GM12864 (cell line): ENCODE results near the gene SLFN12L.

ENCODE experiments used
- DNase-seq: peaks from one replicate; pipeline ENCODE4 v3.0.0-alpha.2; 2011; ENCODE audit warnings: low read depth
- H3K4me3 ChIP-seq: 2 replicates; pipeline ENCODE4 v1.5.1; 2011; ENCODE audit warnings: mild to moderate bottlenecking, low read depth, low read length, control low read depth
- TF ChIP-seq, protein P1 (sequence below): IDR thresholded peaks from 2 replicates; pipeline ENCODE4 v1.5.1; 2011; ENCODE audit warnings: low read depth, mild to moderate bottlenecking, moderate library complexity, low read length, control low read depth, inconsistent platforms; ENCODE audit errors: missing control alignments

The SLFN12L gene

DNA sequence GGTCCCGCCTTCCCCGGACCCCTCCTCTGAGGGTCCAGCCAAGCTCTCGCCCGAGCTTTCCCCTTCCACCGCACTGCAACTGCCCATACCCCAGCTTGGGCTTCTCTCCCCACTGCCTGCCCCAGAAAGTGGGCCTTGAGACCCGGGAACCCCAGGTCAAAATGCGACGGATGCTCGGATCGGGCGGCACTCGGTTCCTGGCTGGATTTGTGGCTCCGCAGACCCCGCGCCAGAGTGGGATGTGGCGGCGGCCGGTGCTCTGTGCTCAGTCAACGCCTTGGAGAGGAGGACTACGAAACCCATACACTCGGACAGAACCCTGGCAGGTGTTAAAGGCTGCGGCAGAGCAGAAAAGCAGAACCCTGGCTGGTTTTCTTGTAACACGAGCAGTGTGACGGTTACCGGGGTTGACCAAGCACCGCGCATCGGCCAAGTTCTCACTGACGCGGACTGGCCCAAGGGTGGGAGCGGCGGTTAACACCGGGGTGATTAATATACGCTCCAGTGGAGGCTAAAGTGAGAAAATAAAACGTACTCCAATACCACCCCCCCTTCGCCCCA, 88.0 kb downstream of the SLFN12L start:
- TF ChIP-seq, protein P1, sequence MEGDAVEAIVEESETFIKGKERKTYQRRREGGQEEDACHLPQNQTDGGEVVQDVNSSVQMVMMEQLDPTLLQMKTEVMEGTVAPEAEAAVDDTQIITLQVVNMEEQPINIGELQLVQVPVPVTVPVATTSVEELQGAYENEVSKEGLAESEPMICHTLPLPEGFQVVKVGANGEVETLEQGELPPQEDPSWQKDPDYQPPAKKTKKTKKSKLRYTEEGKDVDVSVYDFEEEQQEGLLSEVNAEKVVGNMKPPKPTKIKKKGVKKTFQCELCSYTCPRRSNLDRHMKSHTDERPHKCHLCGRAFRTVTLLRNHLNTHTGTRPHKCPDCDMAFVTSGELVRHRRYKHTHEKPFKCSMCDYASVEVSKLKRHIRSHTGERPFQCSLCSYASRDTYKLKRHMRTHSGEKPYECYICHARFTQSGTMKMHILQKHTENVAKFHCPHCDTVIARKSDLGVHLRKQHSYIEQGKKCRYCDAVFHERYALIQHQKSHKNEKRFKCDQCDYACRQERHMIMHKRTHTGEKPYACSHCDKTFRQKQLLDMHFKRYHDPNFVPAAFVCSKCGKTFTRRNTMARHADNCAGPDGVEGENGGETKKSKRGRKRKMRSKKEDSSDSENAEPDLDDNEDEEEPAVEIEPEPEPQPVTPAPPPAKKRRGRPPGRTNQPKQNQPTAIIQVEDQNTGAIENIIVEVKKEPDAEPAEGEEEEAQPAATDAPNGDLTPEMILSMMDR, result no peak
- no peak for DNase-seq
- peak overlapping the region; percentile 91 for H3K4me3 ChIP-seq

DNA sequence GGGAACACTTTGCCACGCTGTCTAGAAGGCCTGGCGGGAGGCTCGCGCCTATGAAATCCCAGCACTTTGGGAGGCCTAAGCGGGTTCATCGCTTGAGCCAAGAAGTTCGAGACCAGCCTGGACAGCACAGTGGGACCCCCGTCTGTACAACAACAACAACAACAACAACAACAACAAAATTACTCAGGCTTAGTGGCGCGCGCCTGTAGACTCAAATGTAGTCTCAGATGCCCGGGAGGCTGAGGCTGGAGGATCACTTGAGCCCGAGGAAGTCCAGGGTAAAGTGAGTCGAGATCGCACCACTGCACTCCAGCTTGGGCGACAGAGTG, 88.6 kb downstream of the SLFN12L start:
- peak overlapping the region; percentile 91 for H3K4me3 ChIP-seq
- TF ChIP-seq, protein P1, result no peak
- DNase-seq, result no peak

DNA sequence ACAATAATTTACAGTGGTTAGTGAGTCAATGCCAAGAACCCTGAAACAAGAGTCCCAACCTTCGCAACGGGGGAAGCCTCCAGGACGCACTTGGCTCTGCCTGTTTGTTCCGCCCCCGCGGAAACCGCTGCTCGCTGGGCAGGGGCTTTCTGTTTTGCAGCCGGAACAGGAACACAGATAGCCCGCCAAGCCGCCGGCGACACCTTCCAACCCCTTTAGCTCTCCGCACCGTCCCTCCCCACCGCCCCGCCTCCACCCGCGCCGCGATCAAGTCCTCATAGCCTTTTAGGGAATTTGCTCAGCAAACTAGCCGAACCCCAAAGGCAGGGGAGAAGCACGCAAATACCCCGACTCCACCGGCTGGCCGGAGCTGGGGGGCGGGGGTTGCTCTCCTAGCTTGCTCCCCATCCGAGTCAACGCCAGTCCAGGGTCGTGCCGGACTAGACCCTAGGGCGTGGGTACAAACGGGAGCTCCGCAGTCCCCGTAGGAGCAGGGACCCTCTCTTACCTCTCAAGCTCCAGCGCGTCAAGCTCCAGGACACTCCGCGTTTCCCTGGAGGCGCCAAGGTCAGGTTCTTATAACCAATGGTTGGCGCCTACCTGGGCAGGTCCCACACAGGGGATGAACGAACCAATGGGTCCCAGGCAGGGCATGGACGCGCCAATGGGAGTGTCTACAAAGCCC, 89.1 kb downstream of the SLFN12L start, which contains the start of gene SLFN13:
Gene SLFN13 (minus strand): TSS at position 553 of the 685 bp plus-strand sequence. CDS start 3,086 bp downstream, outside the sequence.
- TF ChIP-seq, protein P1, result no peak
- peak; percentile 68 for DNase-seq
- peak within 1 kb of the TSS; percentile 91 for H3K4me3 ChIP-seq

DNA sequence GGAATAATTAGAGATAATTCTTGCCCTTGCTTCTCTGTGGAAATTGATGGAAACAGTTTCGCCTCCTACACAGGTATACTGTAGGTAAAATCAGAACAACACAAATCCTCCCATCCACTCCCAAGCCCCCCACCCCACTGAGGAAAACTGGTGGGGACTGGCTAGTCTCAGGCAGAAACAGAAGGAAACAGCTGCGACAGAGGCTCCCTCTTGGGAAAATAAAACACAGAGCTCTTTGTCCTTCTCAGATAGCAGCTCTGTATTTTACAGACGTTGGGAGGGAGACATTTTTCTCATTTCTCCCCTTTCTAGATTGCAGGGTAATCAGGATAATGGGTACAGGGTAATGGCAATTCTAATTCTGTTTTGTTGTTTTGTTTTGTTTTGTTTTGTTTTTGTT, 90.0 kb downstream of the SLFN12L start:
- DNase-seq, result no peak
- TF ChIP-seq, protein P1, result no peak
- H3K4me3 ChIP-seq, result peak overlapping the region; percentile 91

DNA sequence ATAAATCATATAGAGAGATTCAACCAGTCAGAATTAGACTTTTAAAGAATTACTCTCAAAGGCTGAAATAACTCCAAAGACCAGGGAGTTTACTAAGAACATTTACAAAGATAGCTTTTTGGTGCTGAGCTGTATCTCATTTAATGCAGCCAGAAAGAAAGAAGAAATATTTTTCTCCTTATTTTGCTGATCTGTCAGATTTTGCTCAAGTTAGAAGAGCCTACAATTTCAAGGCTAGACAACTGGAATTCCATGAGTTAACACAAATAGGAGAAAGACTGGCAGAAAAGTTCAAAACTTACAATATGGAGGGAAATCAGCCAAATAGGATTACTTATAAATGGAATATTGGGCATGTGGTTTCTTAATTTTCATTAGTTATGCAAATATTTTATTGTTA, 99.0 kb downstream of the SLFN12L start:
- H3K4me3 ChIP-seq, result no peak overlapping the region
- TF ChIP-seq, protein P1, result no peak
- no peak for DNase-seq

DNA sequence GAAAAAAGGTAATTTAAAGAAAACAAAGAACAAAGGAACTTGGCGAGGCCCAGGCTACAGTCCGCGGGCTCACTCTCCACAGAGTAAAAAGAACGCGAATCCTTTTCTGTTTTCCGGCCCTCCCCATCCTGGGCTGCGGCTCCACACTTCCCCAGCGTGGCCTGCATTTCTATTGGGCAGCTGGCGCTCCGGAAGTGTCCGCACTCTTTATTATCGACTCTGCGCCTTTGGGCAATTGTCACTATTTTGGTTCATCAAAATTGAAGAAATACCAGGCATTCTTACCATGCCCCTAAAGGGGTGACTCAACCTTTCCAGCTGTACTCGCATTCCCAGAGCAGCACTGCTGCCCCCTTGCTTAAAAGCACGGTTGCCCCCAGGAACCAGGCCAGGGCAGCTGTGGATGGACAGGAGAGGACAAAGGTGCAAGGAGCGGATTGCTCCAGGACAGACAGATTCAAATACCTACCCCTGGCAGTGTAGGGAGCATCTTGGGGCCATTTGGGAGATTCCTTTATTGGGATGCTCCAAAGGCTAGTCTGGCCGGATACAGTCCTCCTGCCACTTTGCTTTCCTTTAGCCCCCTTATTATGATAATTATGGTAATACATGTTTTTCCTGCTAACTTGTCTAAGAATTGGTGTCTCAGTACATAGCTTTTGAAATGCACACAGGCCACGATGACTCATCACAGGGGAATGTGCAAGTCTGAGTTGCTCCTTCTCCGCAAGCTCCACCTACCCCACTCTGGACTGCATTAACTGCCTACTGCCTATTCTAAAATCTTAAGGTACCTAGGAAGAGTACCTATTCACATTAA, 104.2 kb downstream of the SLFN12L start:
- TF ChIP-seq, protein P1, result no peak
- peak overlapping the region; percentile 56 for H3K4me3 ChIP-seq
- peak; percentile 47 for DNase-seq
